Measurements from ENCODE around the gene CDHR2.
"Not testable (repeated sequence)": the region's sequence is repeated elsewhere in the genome, so short reads cannot be mapped to it uniquely, and the experiment has no call there.

Gene CDHR2

GRCh38 chr5:176591667-176592066 is 42.5 kb downstream of the CDHR2 start:
- not testable (repeated sequence) for H4K8ac ChIP-seq (ENCODE audit: low read depth, low read length); H2BK120ac ChIP-seq (ENCODE audit: insufficient read depth, low read length, poor library complexity); H2BK5ac ChIP-seq (ENCODE audit: low read depth, low read length, poor library complexity); H3K4ac ChIP-seq (ENCODE audit: low read depth, low read length); H3K18ac ChIP-seq (ENCODE audit: low read length); H3K23ac ChIP-seq (ENCODE audit: low read length); H4K12ac ChIP-seq (ENCODE audit: low read depth, low read length); H3K27me3 ChIP-seq (ENCODE audit: insufficient read depth, low read length); H3K36me3 ChIP-seq (ENCODE audit: control insufficient read depth in 1 of 2, insufficient read depth in 2 of 2, low read length in 2 of 2); H3K79me1 ChIP-seq (ENCODE audit: low read length); H3K27ac ChIP-seq (ENCODE audit: low read depth, low read length); H2AFZ ChIP-seq (ENCODE audit: insufficient read depth, low read length, poor library complexity); H2AK5ac ChIP-seq (ENCODE audit: low read length); H3K14ac ChIP-seq (ENCODE audit: low read length); H2BK12ac ChIP-seq (ENCODE audit: low read length); H3K79me2 ChIP-seq (ENCODE audit: control insufficient read depth, insufficient read depth, low read length, poor library complexity); H4K91ac ChIP-seq (ENCODE audit: low read depth, low read length); DNase-seq; H3K4me1 ChIP-seq (ENCODE audit: control insufficient read depth in 1 of 2, insufficient read depth in 2 of 2, low read length in 2 of 2); H3K9ac ChIP-seq (ENCODE audit: low read length); H3K4me2 ChIP-seq (ENCODE audit: low read length)
- no CpG with 5 or more reads among the region's 2 CpGs for whole genome bisulfite sequencing (ENCODE audit: extremely low coverage, insufficient coverage, insufficient read length)
- Histone ChIP-seq H3K4me3 (ENCODE audit: low read depth, low read length) (peak overlapping the region; percentile 54), H3K9me3 (ENCODE audit: insufficient read depth, low read depth, low read length) (peaks cover 25% of the 10 kb centered on the region)

GRCh38 chr5:176592573-176592972 is 43.4 kb downstream of the CDHR2 start:
- H3K36me3 ChIP-seq (ENCODE audit: control insufficient read depth in 1 of 2, insufficient read depth in 2 of 2, low read length in 2 of 2): no peaks in the 10 kb centered on the region
- no peak overlapping the region for H3K18ac ChIP-seq (ENCODE audit: low read length)
- peaks cover 24% of the 10 kb centered on the region for H3K9me3 ChIP-seq (ENCODE audit: insufficient read depth, low read depth, low read length)
- no peak overlapping the region for H2BK120ac ChIP-seq (ENCODE audit: insufficient read depth, low read length, poor library complexity)
- H3K14ac ChIP-seq (ENCODE audit: low read length): no peak overlapping the region
- H3K79me1 ChIP-seq (ENCODE audit: low read length): no peaks in the 10 kb centered on the region
- H3K79me2 ChIP-seq (ENCODE audit: control insufficient read depth, insufficient read depth, low read length, poor library complexity): no peaks in the 10 kb centered on the region
- H4K91ac ChIP-seq (ENCODE audit: low read depth, low read length): no peak overlapping the region
- H3K27me3 ChIP-seq (ENCODE audit: insufficient read depth, low read length): no peaks in the 10 kb centered on the region
- H2AK5ac ChIP-seq (ENCODE audit: low read length): no peak overlapping the region
- peak overlapping the region; percentile 41 for H3K4me3 ChIP-seq (ENCODE audit: low read depth, low read length)
- H3K4me1 ChIP-seq (ENCODE audit: control insufficient read depth in 1 of 2, insufficient read depth in 2 of 2, low read length in 2 of 2): no peaks in the 10 kb centered on the region
- no peak overlapping the region for H3K23ac ChIP-seq (ENCODE audit: low read length)
- H2BK5ac ChIP-seq (ENCODE audit: low read depth, low read length, poor library complexity): no peak overlapping the region
- H3K4me2 ChIP-seq (ENCODE audit: low read length): no peak overlapping the region
- peak overlapping the region; percentile 23 for H3K9ac ChIP-seq (ENCODE audit: low read length)
- no peak overlapping the region for H2AFZ ChIP-seq (ENCODE audit: insufficient read depth, low read length, poor library complexity)
- no peak overlapping the region for H3K4ac ChIP-seq (ENCODE audit: low read depth, low read length)
- WGBS (ENCODE audit: extremely low coverage, insufficient coverage, insufficient read length): no CpG with 5 or more reads among the region's 3 CpGs
- no peak overlapping the region for H2BK12ac ChIP-seq (ENCODE audit: low read length)
- no peak overlapping the region for H4K8ac ChIP-seq (ENCODE audit: low read depth, low read length)
- no peak overlapping the region for H4K12ac ChIP-seq (ENCODE audit: low read depth, low read length)
- DNase-seq: no peak
- no peak overlapping the region for H3K27ac ChIP-seq (ENCODE audit: low read depth, low read length)

- no peak overlapping the region for H3K9ac ChIP-seq (ENCODE audit: low read length)
- H3K18ac ChIP-seq (ENCODE audit: low read length): no peak overlapping the region
- H3K27ac ChIP-seq (ENCODE audit: low read depth, low read length): no peak overlapping the region
- H3K14ac ChIP-seq (ENCODE audit: low read length): no peak overlapping the region
- H3K9me3 ChIP-seq (ENCODE audit: insufficient read depth, low read depth, low read length): peaks cover 21% of the 10 kb centered on the region
- no CpG with 5 or more reads among the region's 12 CpGs for WGBS (ENCODE audit: extremely low coverage, insufficient coverage, insufficient read length)
- no peak overlapping the region for H4K91ac ChIP-seq (ENCODE audit: low read depth, low read length)
- no peaks in the 10 kb centered on the region for H3K79me1 ChIP-seq (ENCODE audit: low read length)
- no peak overlapping the region for H3K4me3 ChIP-seq (ENCODE audit: low read depth, low read length)
- no peak overlapping the region for H4K12ac ChIP-seq (ENCODE audit: low read depth, low read length)
- no peak overlapping the region for H3K4ac ChIP-seq (ENCODE audit: low read depth, low read length)
- H2AK5ac ChIP-seq (ENCODE audit: low read length): no peak overlapping the region
- H3K23ac ChIP-seq (ENCODE audit: low read length): no peak overlapping the region
- no peak for DNase-seq
- no peaks in the 10 kb centered on the region for H3K36me3 ChIP-seq (ENCODE audit: control insufficient read depth in 1 of 2, insufficient read depth in 2 of 2, low read length in 2 of 2)
- no peak overlapping the region for H4K8ac ChIP-seq (ENCODE audit: low read depth, low read length)
- no peak overlapping the region for H3K4me2 ChIP-seq (ENCODE audit: low read length)
- H3K79me2 ChIP-seq (ENCODE audit: control insufficient read depth, insufficient read depth, low read length, poor library complexity): no peaks in the 10 kb centered on the region
- H2BK120ac ChIP-seq (ENCODE audit: insufficient read depth, low read length, poor library complexity): no peak overlapping the region
- no peak overlapping the region for H2BK5ac ChIP-seq (ENCODE audit: low read depth, low read length, poor library complexity)
- no peaks in the 10 kb centered on the region for H3K27me3 ChIP-seq (ENCODE audit: insufficient read depth, low read length)
- H2BK12ac ChIP-seq (ENCODE audit: low read length): no peak overlapping the region
- H3K4me1 ChIP-seq (ENCODE audit: control insufficient read depth in 1 of 2, insufficient read depth in 2 of 2, low read length in 2 of 2): no peaks in the 10 kb centered on the region
- H2AFZ ChIP-seq (ENCODE audit: insufficient read depth, low read length, poor library complexity): no peak overlapping the region
Measured at GRCh38 chr5:176593273-176593869, 44.2 kb downstream of the CDHR2 start.

- no peaks in the 10 kb centered on the region for H3K79me2 ChIP-seq (ENCODE audit: control insufficient read depth, insufficient read depth, low read length, poor library complexity)
- H3K36me3 ChIP-seq (ENCODE audit: control insufficient read depth in 1 of 2, insufficient read depth in 2 of 2, low read length in 2 of 2): no peaks in the 10 kb centered on the region
- no peak overlapping the region for H3K9ac ChIP-seq (ENCODE audit: low read length)
- no peaks in the 10 kb centered on the region for H3K4me1 ChIP-seq (ENCODE audit: control insufficient read depth in 1 of 2, insufficient read depth in 2 of 2, low read length in 2 of 2)
- no peak overlapping the region for H2BK12ac ChIP-seq (ENCODE audit: low read length)
- H3K27me3 ChIP-seq (ENCODE audit: insufficient read depth, low read length): no peaks in the 10 kb centered on the region
- H3K27ac ChIP-seq (ENCODE audit: low read depth, low read length): no peak overlapping the region
- H3K9me3 ChIP-seq (ENCODE audit: insufficient read depth, low read depth, low read length): peaks cover 21% of the 10 kb centered on the region
- no peak overlapping the region for H3K4ac ChIP-seq (ENCODE audit: low read depth, low read length)
- H2AK5ac ChIP-seq (ENCODE audit: low read length): no peak overlapping the region
- no peaks in the 10 kb centered on the region for H3K79me1 ChIP-seq (ENCODE audit: low read length)
- no peak overlapping the region for H4K12ac ChIP-seq (ENCODE audit: low read depth, low read length)
- no peak overlapping the region for H4K91ac ChIP-seq (ENCODE audit: low read depth, low read length)
- no peak overlapping the region for H3K23ac ChIP-seq (ENCODE audit: low read length)
- H3K18ac ChIP-seq (ENCODE audit: low read length): no peak overlapping the region
- WGBS (ENCODE audit: extremely low coverage, insufficient coverage, insufficient read length): no CpG with 5 or more reads among the region's 8 CpGs
- H2AFZ ChIP-seq (ENCODE audit: insufficient read depth, low read length, poor library complexity): no peak overlapping the region
- H3K4me2 ChIP-seq (ENCODE audit: low read length): no peak overlapping the region
- H2BK120ac ChIP-seq (ENCODE audit: insufficient read depth, low read length, poor library complexity): no peak overlapping the region
- no peak overlapping the region for H3K14ac ChIP-seq (ENCODE audit: low read length)
- no peak overlapping the region for H3K4me3 ChIP-seq (ENCODE audit: low read depth, low read length)
- DNase-seq: no peak
- H2BK5ac ChIP-seq (ENCODE audit: low read depth, low read length, poor library complexity): no peak overlapping the region
- no peak overlapping the region for H4K8ac ChIP-seq (ENCODE audit: low read depth, low read length)
Measured at GRCh38 chr5:176594554-176594953, 45.4 kb downstream of the CDHR2 start.
